Measurements from ENCODE around the gene EXOSC1.
A peak's percentile ranks its signal among the peaks of the same experiment; 100 is the strongest.
"Not testable (repeated sequence)": the region's sequence is repeated elsewhere in the genome, so short reads cannot be mapped to it uniquely, and the experiment has no call there.

Gene EXOSC1

GRCh38 chr10:97434055-97434454 is 11.8 kb downstream of the EXOSC1 start:
- POLR2A ChIA-PET: no interaction called here
- Histone ChIP-seq H3K4me1 (ENCODE audit: control extremely low read depth in 1 of 4, control insufficient read depth in 4 of 4, insufficient read depth in 4 of 4, low read length in 3 of 4) (peaks cover 0 to 3% (median 0%) of the 10 kb centered on the region in 4 experiments), H3K27ac (ENCODE audit: insufficient read depth in 1 of 2, low read depth in 1 of 2, low read length in 2 of 2, poor library complexity in 1 of 2, severe bottlenecking in 2 of 2) (no peak overlapping the region), H3K4me3 (ENCODE audit: control insufficient read depth in 1 of 7, extremely low read depth in 1 of 7, insufficient read depth in 4 of 7, low read depth in 2 of 7, low read length in 6 of 7) (no peak overlapping the region), H3K9me3 (ENCODE audit: control extremely low read depth in 1 of 5, control insufficient read depth in 4 of 5, insufficient read depth in 2 of 5, low read depth in 1 of 5, low read length in 4 of 5) (no peaks in the 10 kb centered on the region), H3K27me3 (replicated peaks in 2 of 5; ENCODE audit: control insufficient read depth in 4 of 5, insufficient read depth in 5 of 5, low read length in 4 of 5) (no peaks in the 10 kb centered on the region), H3K36me3 (ENCODE audit: control insufficient read depth in 4 of 4, insufficient read depth in 4 of 4, low read length in 3 of 4) (peaks cover 11 to 70% (median 58%) of the 10 kb centered on the region in 4 experiments)
- CTCF ChIA-PET: interaction anchor here (1.1 to 2.2 kb wide), 4 partner anchors 9 to 33 kb away, joined by 3 to 10 read pairs (median 3); partner anchors contain the start of gene RRP12
- no peak for DNase-seq

GRCh38 chr10:97428572-97428981 is 17.2 kb downstream of the EXOSC1 start:
- peak overlapping the region in 1 of 7 experiments; percentile 14 for H3K4me3 ChIP-seq (ENCODE audit: control insufficient read depth in 1 of 7, extremely low read depth in 1 of 7, insufficient read depth in 4 of 7, low read depth in 2 of 7, low read length in 6 of 7)
- ChIA-PET CTCF (interaction anchor here (1.3 kb wide), 1 partner anchor 16 kb away, joined by 3 read pairs; no protein-coding TSS in a partner anchor), POLR2A (no interaction called here)
- 90% methylated on average over 4 of the region's 4 CpGs for WGBS (ENCODE audit: insufficient coverage)
- H3K9me3 ChIP-seq (ENCODE audit: control extremely low read depth in 1 of 5, control insufficient read depth in 4 of 5, insufficient read depth in 2 of 5, low read depth in 1 of 5, low read length in 4 of 5): no peaks in the 10 kb centered on the region
- H3K4me1 ChIP-seq (ENCODE audit: control extremely low read depth in 1 of 4, control insufficient read depth in 4 of 4, insufficient read depth in 4 of 4, low read length in 3 of 4): peaks cover 10 to 34% (median 21%) of the 10 kb centered on the region in 4 experiments
- DNase-seq: no peak
- H3K36me3 ChIP-seq (ENCODE audit: control insufficient read depth in 4 of 4, insufficient read depth in 4 of 4, low read length in 3 of 4): peaks cover 5 to 47% (median 29%) of the 10 kb centered on the region in 4 experiments
- peak overlapping the region in 1 of 2 experiments; percentile 31 for H3K27ac ChIP-seq (ENCODE audit: insufficient read depth in 1 of 2, low read depth in 1 of 2, low read length in 2 of 2, poor library complexity in 1 of 2, severe bottlenecking in 2 of 2)
- no peaks in the 10 kb centered on the region for H3K27me3 ChIP-seq (replicated peaks in 2 of 5; ENCODE audit: control insufficient read depth in 4 of 5, insufficient read depth in 5 of 5, low read length in 4 of 5)

GRCh38 chr10:97427571-97428179 is 18.1 kb downstream of the EXOSC1 start:
- 100% methylated on average over 4 of the region's 9 CpGs for WGBS (ENCODE audit: insufficient coverage)
- CTCF ChIA-PET: interaction anchor here (1.7 kb wide), 1 partner anchor 27 kb away, joined by 5 read pairs; no protein-coding TSS in a partner anchor

GRCh38 chr10:97426776-97427570 is 18.8 kb downstream of the EXOSC1 start:
- 49% methylated on average over 20 of the region's 34 CpGs for WGBS (ENCODE audit: insufficient coverage)
- Histone ChIP-seq H3K4me3 (ENCODE audit: control insufficient read depth in 1 of 7, extremely low read depth in 1 of 7, insufficient read depth in 4 of 7, low read depth in 2 of 7, low read length in 6 of 7) (peak overlapping the region; percentile 78 to 97 (median 88)), H3K9me3 (ENCODE audit: control extremely low read depth in 1 of 5, control insufficient read depth in 4 of 5, insufficient read depth in 2 of 5, low read depth in 1 of 5, low read length in 4 of 5) (no peaks in the 10 kb centered on the region), H3K27me3 (replicated peaks in 2 of 5; ENCODE audit: control insufficient read depth in 4 of 5, insufficient read depth in 5 of 5, low read length in 4 of 5) (no peaks in the 10 kb centered on the region), H3K4me1 (ENCODE audit: control extremely low read depth in 1 of 4, control insufficient read depth in 4 of 4, insufficient read depth in 4 of 4, low read length in 3 of 4) (peaks cover 10 to 40% (median 21%) of the 10 kb centered on the region in 4 experiments), H3K27ac (ENCODE audit: insufficient read depth in 1 of 2, low read depth in 1 of 2, low read length in 2 of 2, poor library complexity in 1 of 2, severe bottlenecking in 2 of 2) (peak overlapping the region in 1 of 2 experiments; percentile 75), H3K36me3 (ENCODE audit: control insufficient read depth in 4 of 4, insufficient read depth in 4 of 4, low read length in 3 of 4) (peaks cover 5 to 40% (median 22%) of the 10 kb centered on the region in 4 experiments)
- peak in 2 of 3 donors; percentile 28 to 29 for DNase-seq
- POLR2A ChIA-PET: no interaction called here
- CTCF ChIA-PET: interaction anchor here (1.7 kb wide), 1 partner anchor 26 kb away, joined by 5 read pairs; no protein-coding TSS in a partner anchor

More at GRCh38 chr10:97427571-97428179, 18.1 kb downstream of the EXOSC1 start:
- DNase-seq: no peak
- Histone ChIP-seq H3K27ac (ENCODE audit: insufficient read depth in 1 of 2, low read depth in 1 of 2, low read length in 2 of 2, poor library complexity in 1 of 2, severe bottlenecking in 2 of 2) (peak overlapping the region in 1 of 2 experiments; percentile 35), H3K4me1 (ENCODE audit: control extremely low read depth in 1 of 4, control insufficient read depth in 4 of 4, insufficient read depth in 4 of 4, low read length in 3 of 4) (peaks cover 10 to 40% (median 21%) of the 10 kb centered on the region in 4 experiments), H3K9me3 (ENCODE audit: control extremely low read depth in 1 of 5, control insufficient read depth in 4 of 5, insufficient read depth in 2 of 5, low read depth in 1 of 5, low read length in 4 of 5) (no peaks in the 10 kb centered on the region), H3K4me3 (ENCODE audit: control insufficient read depth in 1 of 7, extremely low read depth in 1 of 7, insufficient read depth in 4 of 7, low read depth in 2 of 7, low read length in 6 of 7) (peak overlapping the region in 4 of 7 experiments; percentile 79 to 97 (median 93)), H3K27me3 (replicated peaks in 2 of 5; ENCODE audit: control insufficient read depth in 4 of 5, insufficient read depth in 5 of 5, low read length in 4 of 5) (no peaks in the 10 kb centered on the region), H3K36me3 (ENCODE audit: control insufficient read depth in 4 of 4, insufficient read depth in 4 of 4, low read length in 3 of 4) (peaks cover 5 to 43% (median 25%) of the 10 kb centered on the region in 4 experiments)
- POLR2A ChIA-PET: no interaction called here

GRCh38 chr10:97425964-97426775 is 19.6 kb downstream of the EXOSC1 start, which contains the start of gene PGAM1:
PGAM1 (plus strand) TSS chr10:97426191; CDS start chr10:97426308, 117 bp downstream.
- Histone ChIP-seq H3K36me3 (ENCODE audit: control insufficient read depth in 4 of 4, insufficient read depth in 4 of 4, low read length in 3 of 4) (peaks cover 3 to 32% (median 14%) of the 10 kb centered on the region in 4 experiments), H3K27ac (ENCODE audit: insufficient read depth in 1 of 2, low read depth in 1 of 2, low read length in 2 of 2, poor library complexity in 1 of 2, severe bottlenecking in 2 of 2) (peak within 1 kb of the TSS in 1 of 2 experiments; percentile 75), H3K9me3 (ENCODE audit: control extremely low read depth in 1 of 5, control insufficient read depth in 4 of 5, insufficient read depth in 2 of 5, low read depth in 1 of 5, low read length in 4 of 5) (no peaks in the 10 kb centered on the region), H3K27me3 (replicated peaks in 2 of 5; ENCODE audit: control insufficient read depth in 4 of 5, insufficient read depth in 5 of 5, low read length in 4 of 5) (no peaks in the 10 kb centered on the region), H3K4me3 (ENCODE audit: control insufficient read depth in 1 of 7, extremely low read depth in 1 of 7, insufficient read depth in 4 of 7, low read depth in 2 of 7, low read length in 6 of 7) (peak within 1 kb of the TSS; percentile 78 to 97 (median 88)), H3K4me1 (ENCODE audit: control extremely low read depth in 1 of 4, control insufficient read depth in 4 of 4, insufficient read depth in 4 of 4, low read length in 3 of 4) (peaks cover 10 to 40% (median 21%) of the 10 kb centered on the region in 4 experiments)
- WGBS (ENCODE audit: insufficient coverage): 1% methylated on average over 29 of the region's 90 CpGs
- ChIA-PET POLR2A (interaction anchor here (0.5 kb wide), 1 partner anchor 256 kb away, joined by 3 read pairs; no protein-coding TSS in a partner anchor), CTCF (interaction anchor here (1.7 kb wide), 1 partner anchor 26 kb away, joined by 5 read pairs; no protein-coding TSS in a partner anchor)
- peak; percentile 94 to 97 (median 95) for DNase-seq

GRCh38 chr10:97423757-97424098 is 22.1 kb downstream of the EXOSC1 start:
- peaks cover 10 to 44% (median 26%) of the 10 kb centered on the region in 4 experiments for H3K4me1 ChIP-seq (ENCODE audit: control extremely low read depth in 1 of 4, control insufficient read depth in 4 of 4, insufficient read depth in 4 of 4, low read length in 3 of 4)
- POLR2A ChIA-PET; DNase-seq; H3K4me3 ChIP-seq (ENCODE audit: control insufficient read depth in 1 of 7, extremely low read depth in 1 of 7, insufficient read depth in 4 of 7, low read depth in 2 of 7, low read length in 6 of 7); H3K27ac ChIP-seq (ENCODE audit: insufficient read depth in 1 of 2, low read depth in 1 of 2, low read length in 2 of 2, poor library complexity in 1 of 2, severe bottlenecking in 2 of 2); H3K27me3 ChIP-seq (replicated peaks in 2 of 5; ENCODE audit: control insufficient read depth in 4 of 5, insufficient read depth in 5 of 5, low read length in 4 of 5); H3K9me3 ChIP-seq (ENCODE audit: control extremely low read depth in 1 of 5, control insufficient read depth in 4 of 5, insufficient read depth in 2 of 5, low read depth in 1 of 5, low read length in 4 of 5): not testable (repeated sequence)
- CTCF ChIA-PET: interaction anchor here (3.1 to 8.6 kb wide), 2 partner anchors 10 to 16 kb away, joined by 16 to 71 read pairs; no protein-coding TSS in a partner anchor
- H3K36me3 ChIP-seq (ENCODE audit: control insufficient read depth in 4 of 4, insufficient read depth in 4 of 4, low read length in 3 of 4): peaks cover 0 to 12% (median 2%) of the 10 kb centered on the region in 4 experiments
- 100% methylated on average over 1 of the region's 8 CpGs for WGBS (ENCODE audit: insufficient coverage)

Measured in common myeloid progenitor, CD34-positive (primary cell).